ENCODE measurements around the gene TRAF2. TPM values are rescaled to one million over a fixed set of nuclear protein-coding genes. Genes with fewer than 3 reads are reported as not detected.
A peak's percentile ranks its signal among the peaks of the same experiment; 100 is the strongest.

The TRAF2 gene
- total RNA-seq, 1 donor = 6.2 TPM

- peaks cover 17% of the 10 kb centered on the region for H4K20me1 ChIP-seq (ENCODE audit: insufficient read depth, low read length)
- no peak for DNase-seq (ENCODE audit: insufficient read length, low spot score, missing footprints)
- no peak overlapping the region for H2AFZ ChIP-seq (ENCODE audit: low read length)
- H3K79me2 ChIP-seq (ENCODE audit: insufficient read depth, low read length) = peaks cover 39% of the 10 kb centered on the region
- H3K36me3 ChIP-seq (ENCODE audit: insufficient read depth, low read length) = peaks cover 49% of the 10 kb centered on the region
- no peak overlapping the region for H3K4me2 ChIP-seq (ENCODE audit: insufficient read depth, low read length)
- no peaks in the 10 kb centered on the region for H3K27me3 ChIP-seq (ENCODE audit: insufficient read depth, low read length)
- H3K9me3 ChIP-seq (ENCODE audit: low read depth, low read length) = no peaks in the 10 kb centered on the region
- TF ChIP-seq, protein P1, sequence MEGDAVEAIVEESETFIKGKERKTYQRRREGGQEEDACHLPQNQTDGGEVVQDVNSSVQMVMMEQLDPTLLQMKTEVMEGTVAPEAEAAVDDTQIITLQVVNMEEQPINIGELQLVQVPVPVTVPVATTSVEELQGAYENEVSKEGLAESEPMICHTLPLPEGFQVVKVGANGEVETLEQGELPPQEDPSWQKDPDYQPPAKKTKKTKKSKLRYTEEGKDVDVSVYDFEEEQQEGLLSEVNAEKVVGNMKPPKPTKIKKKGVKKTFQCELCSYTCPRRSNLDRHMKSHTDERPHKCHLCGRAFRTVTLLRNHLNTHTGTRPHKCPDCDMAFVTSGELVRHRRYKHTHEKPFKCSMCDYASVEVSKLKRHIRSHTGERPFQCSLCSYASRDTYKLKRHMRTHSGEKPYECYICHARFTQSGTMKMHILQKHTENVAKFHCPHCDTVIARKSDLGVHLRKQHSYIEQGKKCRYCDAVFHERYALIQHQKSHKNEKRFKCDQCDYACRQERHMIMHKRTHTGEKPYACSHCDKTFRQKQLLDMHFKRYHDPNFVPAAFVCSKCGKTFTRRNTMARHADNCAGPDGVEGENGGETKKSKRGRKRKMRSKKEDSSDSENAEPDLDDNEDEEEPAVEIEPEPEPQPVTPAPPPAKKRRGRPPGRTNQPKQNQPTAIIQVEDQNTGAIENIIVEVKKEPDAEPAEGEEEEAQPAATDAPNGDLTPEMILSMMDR (IDR thresholded peaks at IDR 0.05; ENCODE audit: extremely low read depth, low read depth, low read length) = no peak
- peaks cover 8% of the 10 kb centered on the region for H3K4me1 ChIP-seq (ENCODE audit: insufficient read depth, low read length)
- no peak overlapping the region for H3K27ac ChIP-seq (ENCODE audit: low read depth, low read length)
- H3K4me3 ChIP-seq (ENCODE audit: insufficient read depth, low read length) = no peak overlapping the region
These were observed 55.2 kb downstream of the TRAF2 start for GRCh38 chr9:136941231-136942111.

DNA sequence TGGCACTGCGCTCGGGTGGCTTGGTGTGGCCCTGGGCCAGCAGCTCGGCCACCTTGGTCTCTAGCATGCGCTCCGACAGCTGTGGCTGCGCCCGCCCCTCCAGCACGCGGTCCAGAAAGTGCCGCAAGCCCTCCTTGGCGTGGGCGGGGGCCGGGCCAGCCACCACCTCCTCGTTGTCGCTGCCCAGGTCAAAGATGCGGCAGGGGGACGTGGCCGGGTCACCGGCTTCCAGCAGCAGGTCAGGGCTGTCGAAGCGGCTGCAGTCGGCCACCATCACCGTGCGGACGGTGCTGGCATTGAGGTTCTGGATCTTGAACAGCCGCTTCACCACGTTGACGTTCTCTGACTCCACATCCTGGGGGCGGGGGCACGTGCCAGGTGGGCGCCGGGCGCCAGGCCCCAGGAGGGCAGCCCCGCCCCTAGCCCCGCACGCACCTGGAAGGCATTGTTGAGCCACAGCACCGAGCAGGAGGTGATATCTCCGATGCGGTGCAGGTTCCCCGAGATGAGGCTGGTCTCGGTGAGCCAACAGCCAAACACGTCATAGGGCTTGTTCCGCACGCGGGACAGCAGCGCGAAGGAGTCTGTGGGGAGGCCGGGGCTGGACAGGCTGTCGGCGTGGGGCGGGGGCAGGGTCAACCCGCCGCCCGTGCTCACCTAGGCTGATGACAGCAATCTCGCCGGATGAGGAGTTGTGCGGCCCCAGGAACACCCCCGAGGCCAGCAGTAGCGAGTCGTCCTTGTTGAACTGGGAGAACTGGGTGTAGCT is 56.0 kb downstream of the TRAF2 start:
- TF ChIP-seq, protein P1 (IDR thresholded peaks at IDR 0.05; ENCODE audit: extremely low read depth, low read depth, low read length) = no peak
- Histone ChIP-seq H3K4me1 (ENCODE audit: insufficient read depth, low read length) (peaks cover 8% of the 10 kb centered on the region), H3K36me3 (ENCODE audit: insufficient read depth, low read length) (peaks cover 49% of the 10 kb centered on the region), H3K27ac (ENCODE audit: low read depth, low read length) (no peak overlapping the region), H4K20me1 (ENCODE audit: insufficient read depth, low read length) (peaks cover 17% of the 10 kb centered on the region), H3K4me2 (ENCODE audit: insufficient read depth, low read length) (no peak overlapping the region), H2AFZ (ENCODE audit: low read length) (no peak overlapping the region), H3K4me3 (ENCODE audit: insufficient read depth, low read length) (no peak overlapping the region), H3K27me3 (ENCODE audit: insufficient read depth, low read length) (no peaks in the 10 kb centered on the region), H3K9me3 (ENCODE audit: low read depth, low read length) (no peaks in the 10 kb centered on the region), H3K79me2 (ENCODE audit: insufficient read depth, low read length) (peaks cover 39% of the 10 kb centered on the region)
- peak; percentile 80 for DNase-seq (ENCODE audit: insufficient read length, low spot score, missing footprints)

GRCh38 chr9:136942881-136943230 is 56.5 kb downstream of the TRAF2 start:
- Histone ChIP-seq H3K27ac (ENCODE audit: low read depth, low read length) (no peak overlapping the region), H3K27me3 (ENCODE audit: insufficient read depth, low read length) (no peaks in the 10 kb centered on the region), H4K20me1 (ENCODE audit: insufficient read depth, low read length) (peaks cover 17% of the 10 kb centered on the region), H3K4me1 (ENCODE audit: insufficient read depth, low read length) (peaks cover 8% of the 10 kb centered on the region), H3K4me3 (ENCODE audit: insufficient read depth, low read length) (peak overlapping the region; percentile 88), H3K9me3 (ENCODE audit: low read depth, low read length) (no peaks in the 10 kb centered on the region), H3K36me3 (ENCODE audit: insufficient read depth, low read length) (peaks cover 44% of the 10 kb centered on the region), H3K4me2 (ENCODE audit: insufficient read depth, low read length) (peak overlapping the region; percentile 88), H2AFZ (ENCODE audit: low read length) (no peak overlapping the region), H3K79me2 (ENCODE audit: insufficient read depth, low read length) (peaks cover 39% of the 10 kb centered on the region)
- DNase-seq (ENCODE audit: insufficient read length, low spot score, missing footprints) = peak; percentile 83
- TF ChIP-seq, protein P1 (IDR thresholded peaks at IDR 0.05; ENCODE audit: extremely low read depth, low read depth, low read length) = no peak
